Stomach (tissue), 9 donors: ENCODE results near the gene CCDC83. TPM values are rescaled to one million over a fixed set of nuclear protein-coding genes. Genes with fewer than 3 reads are reported as not detected.

ENCODE experiments used
- DNase-seq, 2 donors: peaks; one replicate each; pipeline versions ENCODE4 v3.0.0 to v3.0.0-alpha.2; 2013 to 2019
- H3K27ac ChIP-seq, 5 donors: fragments of 200-600 bp in 4 of 5; sonication (generic) in 4 of 5; one replicate each; pipeline ENCODE4 v1.5.1; 2013 to 2019; ENCODE audit warnings: mild to moderate bottlenecking in 1 of 5, moderate library complexity in 1 of 5
- H3K27me3 ChIP-seq, 3 donors: fragments of 200-600 bp; sonication (generic); one replicate each; pipeline ENCODE4 v1.5.1; 2017 to 2019; ENCODE audit warnings: mixed run types in 1 of 3
- H3K36me3 ChIP-seq, 4 donors: fragments of 200-600 bp; sonication (generic); 1 replicate in 3 of 4; 2 replicates in 1 of 4; pipeline ENCODE4 v1.5.1; 2016 to 2019
- H3K4me1 ChIP-seq, 4 donors: fragments of 200-600 bp; sonication (generic); one replicate each; pipeline ENCODE4 v1.5.1; 2016 to 2019
- H3K4me3 ChIP-seq, 4 donors: fragments of 200-600 bp; sonication (generic) in 3 of 4; one replicate each; pipeline ENCODE4 v1.5.1; 2016 to 2019; ENCODE audit warnings: mild to moderate bottlenecking in 1 of 4
- H3K9me3 ChIP-seq, 4 donors: fragments of 200-600 bp; sonication (generic); one replicate each; pipeline ENCODE4 v1.5.1; 2016 to 2019
- CTCF ChIP-seq, 7 experiments: fragments of 450-650 bp in 4 of 7; fragments of 200-600 bp in 3 of 7; sonication (generic) in 3 of 7; IDR thresholded peaks; one replicate each; pipeline ENCODE4 v1.5.1; 2016 to 2019; ENCODE audit warnings: antibody characterized with exemption in 7 of 7, control low read depth in 2 of 7, mild to moderate bottlenecking in 1 of 7
- EP300 ChIP-seq: sonication (generic); formaldehyde crosslinking; IDR thresholded peaks from one replicate; pipeline ENCODE4 v1.6.1; 2017; ENCODE audit warnings: antibody characterized with exemption
- POLR2A ChIP-seq, 4 donors: fragments of 450-650 bp; IDR thresholded peaks; one replicate each; pipeline ENCODE4 v1.6.1; 2016; ENCODE audit warnings: antibody characterized with exemption in 4 of 4, control low read depth in 2 of 4, mild to moderate bottlenecking in 1 of 4, moderate library complexity in 1 of 4
- POLR2AphosphoS5 ChIP-seq, 3 donors: sonication (generic); formaldehyde crosslinking; IDR thresholded peaks; one replicate each; pipeline ENCODE4 v1.6.1; 2016; ENCODE audit warnings: antibody characterized with exemption in 3 of 3
- WGBS, 5 donors: extraction: QIAGEN DNeasy Blood & Tissue Kit in 3 of 5; methylation state at CpG; one replicate each; pipeline versions ENCODE4 v1.1.5 to v1.1.7; 2013 to 2018; 5-methylcytosine and 5-hydroxymethylcytosine counted together
- intact Hi-C: fragments of 100-400 bp; cut with DNase I; formaldehyde crosslinking; loops from one replicate; pipeline ENCODE4 v1.15.1; 2023; ENCODE audit warnings: low total_unique reads
- polyA plus RNA-seq, 3 donors: library from polyadenylated mRNA; stranded (reverse); fragments of 200-250 nt; gene quantifications; one replicate each; pipeline ENCODE4 v1.2.3, GENCODE V29; 2013
- total RNA-seq, 5 donors: library from RNA; depleted of rRNA; stranded (reverse); fragments of >200 nt; gene quantifications; one replicate each; pipeline versions ENCODE4 v1.1.0 to v1.2.3, GENCODE V29; 2014 to 2016
- donor health status: healthy with polysubstance abuse.
- donor health status: Bipolar disorder and iron deficiency.
- donor health status: healthy.

Gene CCDC83
- total and polyA plus RNA-seq, 8 donors: 0.45 to 2.6 TPM; not detected in 6

GRCh38 chr11:85809191-85809590 is 46.0 kb upstream of the CCDC83 start:
- TF ChIP-seq CTCF (IDR thresholded peaks at IDR 0.05) (no peak), POLR2A (IDR thresholded peaks at IDR 0.05) (no peak)
- Histone ChIP-seq H3K9me3 (no peaks in the 10 kb centered on the region), H3K27me3 (no peaks in the 10 kb centered on the region), H3K27ac (peak overlapping the region in 3 of 5 donors; percentile 74 to 81 (median 77)), H3K4me1 (peaks cover 0 to 67% (median 34%) of the 10 kb centered on the region in 4 donors), H3K4me3 (peak overlapping the region; percentile 55 to 72 (median 60)), H3K36me3 (no peaks in the 10 kb centered on the region)
- intact Hi-C loops: no loop called here
- WGBS, 5 donors: 48 to 69% (median 51%) methylated on average over 4 of the region's 4 CpGs
- peak in 1 of 2 donors; percentile 34 for DNase-seq

GRCh38 chr11:85809863-85810262 is 45.3 kb upstream of the CCDC83 start:
- intact Hi-C loops: no loop called here
- 20 to 31% (median 27%) methylated on average over 3 to 4 of the region's 4 CpGs for WGBS, 5 donors
- no peak for TF ChIP-seq POLR2A (IDR thresholded peaks at IDR 0.05)
- no peak for TF ChIP-seq CTCF (IDR thresholded peaks at IDR 0.05)
- TF ChIP-seq EP300: no peak
- TF ChIP-seq POLR2AphosphoS5 (IDR thresholded peaks at IDR 0.05): no peak
- Histone ChIP-seq H3K27me3 (no peaks in the 10 kb centered on the region), H3K9me3 (no peaks in the 10 kb centered on the region), H3K4me1 (peaks cover 0 to 66% (median 35%) of the 10 kb centered on the region in 4 donors), H3K27ac (peak overlapping the region; percentile 71 to 81 (median 77)), H3K36me3 (no peaks in the 10 kb centered on the region), H3K4me3 (peak overlapping the region; percentile 55 to 72 (median 60))
- DNase-seq: peak in 1 of 2 donors; percentile 39

- 4 to 6% (median 5%) methylated on average over 10 of the region's 10 CpGs for WGBS, 5 donors
- H3K36me3 ChIP-seq: no peaks in the 10 kb centered on the region
- intact Hi-C loops: no loop called here
- no peaks in the 10 kb centered on the region for H3K27me3 ChIP-seq
- no peaks in the 10 kb centered on the region for H3K9me3 ChIP-seq
- TF ChIP-seq CTCF (IDR thresholded peaks at IDR 0.05) (no peak), EP300 (no peak), POLR2AphosphoS5 (IDR thresholded peaks at IDR 0.05) (no peak), POLR2A (IDR thresholded peaks at IDR 0.05) (no peak)
- DNase-seq: no peak
- peak overlapping the region; percentile 71 to 81 (median 77) for H3K27ac ChIP-seq
- peak overlapping the region; percentile 55 to 72 (median 60) for H3K4me3 ChIP-seq
- H3K4me1 ChIP-seq: peaks cover 0 to 59% (median 35%) of the 10 kb centered on the region in 4 donors
Observed at GRCh38 chr11:85810521-85810870, 44.7 kb upstream of the CCDC83 start.

- no peaks in the 10 kb centered on the region for H3K36me3 ChIP-seq
- TF ChIP-seq EP300: no peak
- peak; percentile 47 to 96 (median 95) for TF ChIP-seq POLR2AphosphoS5 (IDR thresholded peaks at IDR 0.05)
- peak in 1 of 7 experiments; percentile 14 for TF ChIP-seq CTCF (IDR thresholded peaks at IDR 0.05)
- TF ChIP-seq POLR2A (IDR thresholded peaks at IDR 0.05): peak in 1 of 4 donors; percentile 58
- intact Hi-C loops: no loop called here
- peak within 1 kb of the TSS; percentile 55 to 72 (median 60) for H3K4me3 ChIP-seq
- 0 to 1% (median 1%) methylated on average over 43 to 72 of the region's 72 CpGs for WGBS, 5 donors
- peak within 1 kb of the TSS; percentile 71 to 81 (median 77) for H3K27ac ChIP-seq
- no peaks in the 10 kb centered on the region for H3K27me3 ChIP-seq
- peaks cover 0 to 54% (median 33%) of the 10 kb centered on the region in 4 donors for H3K4me1 ChIP-seq
- H3K9me3 ChIP-seq: no peaks in the 10 kb centered on the region
- peak; percentile 82 to 93 for DNase-seq
Observed at GRCh38 chr11:85810871-85811611, 44.1 kb upstream of the CCDC83 start, which contains the start of gene SYTL2. TSS of gene SYTL2 (minus strand) at chr11:85811141. CDS start at chr11:85757725, 53,416 bp downstream.
